Measurements from ENCODE around the gene AMOTL2. TPM values are rescaled to one million over a fixed set of nuclear protein-coding genes. Genes with fewer than 3 reads are reported as not detected.

Gene AMOTL2
- total RNA-seq, 1 experiment from 2014 or later = 146 TPM

GRCh38 chr3:134392336-134392983, 18.2 kb upstream of the AMOTL2 start:
- Histone ChIP-seq H3K27me3 (ENCODE audit: control insufficient read depth, insufficient read depth, low read length) (no peaks in the 10 kb centered on the region), H3K4me1 (ENCODE audit: control insufficient read depth, insufficient read depth, low read length) (no peaks in the 10 kb centered on the region), H3K27ac (ENCODE audit: low read length) (no peak overlapping the region), H3K4me3 (ENCODE audit: low read depth in 2 of 2, low read length in 2 of 2) (no peak overlapping the region), H3K9me3 (ENCODE audit: control insufficient read depth, insufficient read depth, low read depth, low read length) (no peaks in the 10 kb centered on the region), H3K36me3 (ENCODE audit: control insufficient read depth, insufficient read depth, low read length) (no peaks in the 10 kb centered on the region)
- ChIA-PET CTCF (no interaction called here), POLR2A (no interaction called here)
- no peak for TF ChIP-seq SIN3A (IDR thresholded peaks at IDR 0.05; ENCODE audit: borderline replicate concordance, insufficient read depth, low read depth, low read length)
- no peak for TF ChIP-seq POLR2AphosphoS5 (IDR thresholded peaks at IDR 0.05; ENCODE audit: low read depth, low read length)
- TF ChIP-seq REST (IDR thresholded peaks at IDR 0.05; ENCODE audit: insufficient read depth in 1 of 2, low read depth in 2 of 2, low read length in 1 of 2) = no peak
- no peak for TF ChIP-seq CTCF (IDR thresholded peaks at IDR 0.05)
- TF ChIP-seq TCF7L2 (IDR thresholded peaks at IDR 0.05; ENCODE audit: low read depth, low read length) = no peak
- intact Hi-C loops (cut with micrococcal nuclease; ENCODE audit: unreplicated experiment) = no loop called here
- DNase-seq (ENCODE audit: low read depth, low spot score) = no peak
- in situ Hi-C loops (cut with HindIII; ENCODE audit: low pct_unique_long_range_greater_than_20kb, low sequenced_read_pairs) = no loop called here
- no TSS peak for BruUV-seq (replicated peaks)
- no peak for ATAC-seq

- Histone ChIP-seq H3K4me3 (ENCODE audit: low read depth in 2 of 2, low read length in 2 of 2) (no peak overlapping the region), H3K27ac (ENCODE audit: low read length) (no peak overlapping the region), H3K36me3 (ENCODE audit: control insufficient read depth, insufficient read depth, low read length) (no peaks in the 10 kb centered on the region), H3K27me3 (ENCODE audit: control insufficient read depth, insufficient read depth, low read length) (no peaks in the 10 kb centered on the region; the same call in 1 of the 2 replicates), H3K4me1 (ENCODE audit: control insufficient read depth, insufficient read depth, low read length) (no peaks in the 10 kb centered on the region), H3K9me3 (ENCODE audit: control insufficient read depth, insufficient read depth, low read depth, low read length) (no peaks in the 10 kb centered on the region)
- no peak for ATAC-seq
- TF ChIP-seq REST (IDR thresholded peaks at IDR 0.05; ENCODE audit: insufficient read depth in 1 of 2, low read depth in 2 of 2, low read length in 1 of 2) (no peak), POLR2AphosphoS5 (IDR thresholded peaks at IDR 0.05; ENCODE audit: low read depth, low read length) (no peak)
- ChIA-PET CTCF (no interaction called here), POLR2A (interaction anchor here (0.6 kb wide), 1 partner anchor 17 kb away, joined by 4 read pairs; no protein-coding TSS in a partner anchor)
- BruUV-seq (replicated peaks) = no TSS peak
- in situ Hi-C loops (cut with HindIII; ENCODE audit: low pct_unique_long_range_greater_than_20kb, low sequenced_read_pairs) = no loop called here
- no peak for DNase-seq (ENCODE audit: low read depth, low spot score)
- intact Hi-C loops (cut with micrococcal nuclease; ENCODE audit: unreplicated experiment) = no loop called here
Observed at GRCh38 chr3:134389865-134390264, 15.6 kb upstream of the AMOTL2 start.

Measured in Panc1 (cell line).